ENCODE data around the gene CHCHD6. TPM values are rescaled to one million over a fixed set of nuclear protein-coding genes. Genes with fewer than 3 reads are reported as not detected.

Gene CHCHD6
- total RNA-seq, 1 experiment from 2014 or later = 40.9 TPM

DNA sequence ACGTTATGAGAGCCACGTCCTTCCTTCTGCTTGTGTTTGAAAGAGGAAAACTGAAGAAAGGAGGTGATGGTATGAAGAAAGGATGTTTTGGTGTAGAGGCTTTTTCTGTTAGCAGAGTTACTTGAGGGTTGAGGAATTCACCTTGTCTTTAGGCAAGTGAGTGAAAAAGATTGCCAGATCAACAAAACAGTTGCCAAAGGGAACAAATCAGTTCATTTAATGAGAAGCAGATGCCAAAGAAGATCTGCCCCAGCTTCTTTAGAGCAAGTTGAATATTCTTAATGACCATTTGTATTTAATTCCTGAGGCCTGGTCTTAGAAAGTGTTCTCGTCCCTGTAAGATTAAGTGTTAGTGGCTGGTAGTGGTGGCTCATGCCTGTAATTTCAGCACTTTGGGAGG, 2.6 kb downstream of the CHCHD6 start (continued):
- TF ChIP-seq, protein P1, sequence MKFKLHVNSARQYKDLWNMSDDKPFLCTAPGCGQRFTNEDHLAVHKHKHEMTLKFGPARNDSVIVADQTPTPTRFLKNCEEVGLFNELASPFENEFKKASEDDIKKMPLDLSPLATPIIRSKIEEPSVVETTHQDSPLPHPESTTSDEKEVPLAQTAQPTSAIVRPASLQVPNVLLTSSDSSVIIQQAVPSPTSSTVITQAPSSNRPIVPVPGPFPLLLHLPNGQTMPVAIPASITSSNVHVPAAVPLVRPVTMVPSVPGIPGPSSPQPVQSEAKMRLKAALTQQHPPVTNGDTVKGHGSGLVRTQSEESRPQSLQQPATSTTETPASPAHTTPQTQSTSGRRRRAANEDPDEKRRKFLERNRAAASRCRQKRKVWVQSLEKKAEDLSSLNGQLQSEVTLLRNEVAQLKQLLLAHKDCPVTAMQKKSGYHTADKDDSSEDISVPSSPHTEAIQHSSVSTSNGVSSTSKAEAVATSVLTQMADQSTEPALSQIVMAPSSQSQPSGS (CRISPR knock-in tag; IDR thresholded peaks at IDR 0.05; ENCODE audit: borderline replicate concordance, low read depth) = no peak
- TF ChIP-seq, protein P2, sequence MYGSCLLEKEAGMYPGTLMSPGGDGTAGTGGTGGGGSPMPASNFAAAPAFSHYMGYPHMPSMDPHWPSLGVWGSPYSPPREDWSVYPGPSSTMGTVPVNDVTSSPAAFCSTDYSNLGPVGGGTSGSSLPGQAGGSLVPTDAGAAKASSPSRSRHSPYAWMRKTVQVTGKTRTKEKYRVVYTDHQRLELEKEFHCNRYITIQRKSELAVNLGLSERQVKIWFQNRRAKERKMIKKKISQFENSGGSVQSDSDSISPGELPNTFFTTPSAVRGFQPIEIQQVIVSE (CRISPR knock-in tag; IDR thresholded peaks at IDR 0.05; ENCODE audit: borderline replicate concordance) = no peak
- TF ChIP-seq, protein P3, sequence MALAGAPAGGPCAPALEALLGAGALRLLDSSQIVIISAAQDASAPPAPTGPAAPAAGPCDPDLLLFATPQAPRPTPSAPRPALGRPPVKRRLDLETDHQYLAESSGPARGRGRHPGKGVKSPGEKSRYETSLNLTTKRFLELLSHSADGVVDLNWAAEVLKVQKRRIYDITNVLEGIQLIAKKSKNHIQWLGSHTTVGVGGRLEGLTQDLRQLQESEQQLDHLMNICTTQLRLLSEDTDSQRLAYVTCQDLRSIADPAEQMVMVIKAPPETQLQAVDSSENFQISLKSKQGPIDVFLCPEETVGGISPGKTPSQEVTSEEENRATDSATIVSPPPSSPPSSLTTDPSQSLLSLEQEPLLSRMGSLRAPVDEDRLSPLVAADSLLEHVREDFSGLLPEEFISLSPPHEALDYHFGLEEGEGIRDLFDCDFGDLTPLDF (CRISPR knock-in tag; IDR thresholded peaks at IDR 0.05) = no peak
- TF ChIP-seq FOXP1 (CRISPR knock-in tag; IDR thresholded peaks at IDR 0.05; ENCODE audit: borderline replicate concordance) = no peak
- TF ChIP-seq, protein P4, sequence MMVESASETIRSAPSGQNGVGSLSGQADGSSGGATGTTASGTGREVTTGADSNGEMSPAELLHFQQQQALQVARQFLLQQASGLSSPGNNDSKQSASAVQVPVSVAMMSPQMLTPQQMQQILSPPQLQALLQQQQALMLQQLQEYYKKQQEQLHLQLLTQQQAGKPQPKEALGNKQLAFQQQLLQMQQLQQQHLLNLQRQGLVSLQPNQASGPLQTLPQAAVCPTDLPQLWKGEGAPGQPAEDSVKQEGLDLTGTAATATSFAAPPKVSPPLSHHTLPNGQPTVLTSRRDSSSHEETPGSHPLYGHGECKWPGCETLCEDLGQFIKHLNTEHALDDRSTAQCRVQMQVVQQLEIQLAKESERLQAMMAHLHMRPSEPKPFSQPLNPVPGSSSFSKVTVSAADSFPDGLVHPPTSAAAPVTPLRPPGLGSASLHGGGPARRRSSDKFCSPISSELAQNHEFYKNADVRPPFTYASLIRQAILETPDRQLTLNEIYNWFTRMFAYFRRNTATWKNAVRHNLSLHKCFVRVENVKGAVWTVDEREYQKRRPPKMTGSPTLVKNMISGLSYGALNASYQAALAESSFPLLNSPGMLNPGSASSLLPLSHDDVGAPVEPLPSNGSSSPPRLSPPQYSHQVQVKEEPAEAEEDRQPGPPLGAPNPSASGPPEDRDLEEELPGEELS (CRISPR knock-in tag; IDR thresholded peaks at IDR 0.05) = no peak
- TF ChIP-seq, protein P5, sequence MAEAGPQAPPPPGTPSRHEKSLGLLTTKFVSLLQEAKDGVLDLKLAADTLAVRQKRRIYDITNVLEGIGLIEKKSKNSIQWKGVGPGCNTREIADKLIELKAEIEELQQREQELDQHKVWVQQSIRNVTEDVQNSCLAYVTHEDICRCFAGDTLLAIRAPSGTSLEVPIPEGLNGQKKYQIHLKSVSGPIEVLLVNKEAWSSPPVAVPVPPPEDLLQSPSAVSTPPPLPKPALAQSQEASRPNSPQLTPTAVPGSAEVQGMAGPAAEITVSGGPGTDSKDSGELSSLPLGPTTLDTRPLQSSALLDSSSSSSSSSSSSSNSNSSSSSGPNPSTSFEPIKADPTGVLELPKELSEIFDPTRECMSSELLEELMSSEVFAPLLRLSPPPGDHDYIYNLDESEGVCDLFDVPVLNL (CRISPR knock-in tag; IDR thresholded peaks at IDR 0.05; ENCODE audit: borderline replicate concordance, low read depth) = no peak
- no peak for TF ChIP-seq TCF7 (CRISPR knock-in tag; IDR thresholded peaks at IDR 0.05; ENCODE audit: low read depth)

DNA sequence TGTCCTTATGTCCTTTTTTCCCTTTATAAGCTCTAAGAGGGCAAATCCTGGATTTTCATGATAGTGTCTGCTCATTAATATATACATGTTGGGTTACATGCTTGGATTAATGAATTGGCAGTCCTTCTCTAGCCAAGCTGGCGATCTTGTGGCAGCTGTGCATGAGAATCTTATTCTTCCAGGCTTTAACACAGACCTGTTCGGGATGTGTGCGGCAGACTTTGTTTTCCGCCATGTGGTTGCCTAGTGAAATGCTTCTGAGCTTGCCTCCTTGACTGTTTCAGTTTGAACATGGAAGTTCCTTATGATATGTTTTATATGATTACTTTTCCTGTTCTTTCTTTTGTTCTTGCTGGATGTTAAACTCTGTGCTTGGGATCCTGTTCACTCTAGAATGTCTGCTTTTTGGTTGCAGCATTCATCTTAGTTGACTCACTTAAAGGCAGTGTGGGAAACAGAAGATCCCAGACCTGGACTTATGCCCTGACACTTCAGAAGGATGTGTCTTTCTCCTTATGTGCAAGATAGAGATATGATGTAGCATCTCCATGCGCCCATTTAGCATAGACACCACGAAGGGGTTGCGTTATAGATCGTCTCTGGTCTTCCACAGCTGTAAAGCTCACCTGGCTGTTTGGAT, 7.2 kb downstream of the CHCHD6 start:
- DNase-seq (ENCODE audit: low spot score) (no peak), ATAC-seq (no peak)
- ChIA-PET POLR2A (no interaction called here), CTCF (interaction anchor here (0.8 to 1.0 kb wide), 3 partner anchors 27 to 272 kb away, joined by 3 to 4 read pairs (median 3); partner anchors contain the start of gene PLXNA1)
- Mint-ChIP-seq H3K9me3 (no peaks in the 10 kb centered on the region), H3K4me1 (peaks cover 11% of the 10 kb centered on the region), H3K36me3 (peaks cover 7% of the 10 kb centered on the region), H3K4me3 (no peak overlapping the region), H3K27ac (no peak overlapping the region), H3K27me3 (ENCODE audit: low read depth) (no peaks in the 10 kb centered on the region)
- TF ChIP-seq, protein P6, sequence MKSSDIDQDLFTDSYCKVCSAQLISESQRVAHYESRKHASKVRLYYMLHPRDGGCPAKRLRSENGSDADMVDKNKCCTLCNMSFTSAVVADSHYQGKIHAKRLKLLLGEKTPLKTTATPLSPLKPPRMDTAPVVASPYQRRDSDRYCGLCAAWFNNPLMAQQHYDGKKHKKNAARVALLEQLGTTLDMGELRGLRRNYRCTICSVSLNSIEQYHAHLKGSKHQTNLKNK (CRISPR knock-in tag; IDR thresholded peaks at IDR 0.05) = no peak
- TF ChIP-seq ZNF317 (CRISPR knock-in tag; IDR thresholded peaks at IDR 0.05; ENCODE audit: borderline replicate concordance, low read depth) (no peak), TP53 (CRISPR knock-in tag; IDR thresholded peaks at IDR 0.05) (no peak), MXD4 (CRISPR knock-in tag; IDR thresholded peaks at IDR 0.05; ENCODE audit: borderline replicate concordance) (no peak), TEAD1 (CRISPR knock-in tag; IDR thresholded peaks at IDR 0.05) (no peak), FOXJ3 (CRISPR knock-in tag; IDR thresholded peaks at IDR 0.05; ENCODE audit: borderline replicate concordance) (no peak), ESRRA (CRISPR knock-in tag; IDR thresholded peaks at IDR 0.05; ENCODE audit: borderline replicate concordance) (no peak), SP1 (CRISPR knock-in tag; conservative IDR thresholded peaks at IDR 0.05) (no peak), NR3C1 (CRISPR knock-in tag; conservative IDR thresholded peaks at IDR 0.05; ENCODE audit: low read depth) (no peak), JUN (CRISPR knock-in tag; IDR thresholded peaks at IDR 0.05) (no peak)
- TF ChIP-seq, protein P7, sequence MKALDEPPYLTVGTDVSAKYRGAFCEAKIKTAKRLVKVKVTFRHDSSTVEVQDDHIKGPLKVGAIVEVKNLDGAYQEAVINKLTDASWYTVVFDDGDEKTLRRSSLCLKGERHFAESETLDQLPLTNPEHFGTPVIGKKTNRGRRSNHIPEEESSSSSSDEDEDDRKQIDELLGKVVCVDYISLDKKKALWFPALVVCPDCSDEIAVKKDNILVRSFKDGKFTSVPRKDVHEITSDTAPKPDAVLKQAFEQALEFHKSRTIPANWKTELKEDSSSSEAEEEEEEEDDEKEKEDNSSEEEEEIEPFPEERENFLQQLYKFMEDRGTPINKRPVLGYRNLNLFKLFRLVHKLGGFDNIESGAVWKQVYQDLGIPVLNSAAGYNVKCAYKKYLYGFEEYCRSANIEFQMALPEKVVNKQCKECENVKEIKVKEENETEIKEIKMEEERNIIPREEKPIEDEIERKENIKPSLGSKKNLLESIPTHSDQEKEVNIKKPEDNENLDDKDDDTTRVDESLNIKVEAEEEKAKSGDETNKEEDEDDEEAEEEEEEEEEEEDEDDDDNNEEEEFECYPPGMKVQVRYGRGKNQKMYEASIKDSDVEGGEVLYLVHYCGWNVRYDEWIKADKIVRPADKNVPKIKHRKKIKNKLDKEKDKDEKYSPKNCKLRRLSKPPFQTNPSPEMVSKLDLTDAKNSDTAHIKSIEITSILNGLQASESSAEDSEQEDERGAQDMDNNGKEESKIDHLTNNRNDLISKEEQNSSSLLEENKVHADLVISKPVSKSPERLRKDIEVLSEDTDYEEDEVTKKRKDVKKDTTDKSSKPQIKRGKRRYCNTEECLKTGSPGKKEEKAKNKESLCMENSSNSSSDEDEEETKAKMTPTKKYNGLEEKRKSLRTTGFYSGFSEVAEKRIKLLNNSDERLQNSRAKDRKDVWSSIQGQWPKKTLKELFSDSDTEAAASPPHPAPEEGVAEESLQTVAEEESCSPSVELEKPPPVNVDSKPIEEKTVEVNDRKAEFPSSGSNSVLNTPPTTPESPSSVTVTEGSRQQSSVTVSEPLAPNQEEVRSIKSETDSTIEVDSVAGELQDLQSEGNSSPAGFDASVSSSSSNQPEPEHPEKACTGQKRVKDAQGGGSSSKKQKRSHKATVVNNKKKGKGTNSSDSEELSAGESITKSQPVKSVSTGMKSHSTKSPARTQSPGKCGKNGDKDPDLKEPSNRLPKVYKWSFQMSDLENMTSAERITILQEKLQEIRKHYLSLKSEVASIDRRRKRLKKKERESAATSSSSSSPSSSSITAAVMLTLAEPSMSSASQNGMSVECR (CRISPR knock-in tag; IDR thresholded peaks at IDR 0.05; ENCODE audit: borderline replicate concordance) = no peak
- TF ChIP-seq, protein P8, sequence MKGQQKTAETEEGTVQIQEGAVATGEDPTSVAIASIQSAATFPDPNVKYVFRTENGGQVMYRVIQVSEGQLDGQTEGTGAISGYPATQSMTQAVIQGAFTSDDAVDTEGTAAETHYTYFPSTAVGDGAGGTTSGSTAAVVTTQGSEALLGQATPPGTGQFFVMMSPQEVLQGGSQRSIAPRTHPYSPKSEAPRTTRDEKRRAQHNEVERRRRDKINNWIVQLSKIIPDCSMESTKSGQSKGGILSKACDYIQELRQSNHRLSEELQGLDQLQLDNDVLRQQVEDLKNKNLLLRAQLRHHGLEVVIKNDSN (CRISPR knock-in tag; IDR thresholded peaks at IDR 0.05) = no peak
- TF ChIP-seq, protein P9, sequence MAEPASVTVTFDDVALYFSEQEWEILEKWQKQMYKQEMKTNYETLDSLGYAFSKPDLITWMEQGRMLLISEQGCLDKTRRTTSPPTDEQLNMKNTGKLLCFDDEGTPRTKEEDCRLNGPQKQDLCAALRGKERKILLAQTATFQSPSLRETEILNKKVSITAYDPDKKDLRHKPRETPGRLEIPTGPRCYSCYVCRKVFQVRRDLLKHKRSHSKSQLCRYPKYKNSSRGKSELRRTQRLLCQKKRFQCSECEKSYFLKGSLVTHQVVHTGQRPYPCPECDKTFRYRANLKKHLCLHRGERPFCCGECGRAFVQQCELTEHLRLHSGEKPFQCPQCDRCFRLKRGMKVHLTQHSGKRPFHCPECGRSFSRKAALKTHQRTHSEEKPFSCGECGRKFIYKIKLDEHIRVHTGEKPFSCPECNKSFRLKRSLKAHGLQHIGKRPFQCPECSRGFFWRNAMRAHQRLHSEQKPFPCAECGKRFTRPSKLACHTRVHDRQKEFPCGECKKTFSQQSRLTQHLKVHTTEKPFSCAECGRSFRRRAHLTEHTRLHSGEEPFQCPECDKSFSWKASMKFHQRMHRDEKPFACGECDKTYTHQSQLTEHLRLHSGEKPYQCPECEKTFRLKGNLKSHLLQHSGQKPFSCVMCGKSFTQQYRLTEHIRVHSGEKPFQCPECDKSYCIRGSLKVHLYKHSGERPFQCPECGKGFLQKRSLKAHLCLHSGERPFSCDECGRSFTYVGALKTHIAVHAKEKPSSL (CRISPR knock-in tag; conservative IDR thresholded peaks at IDR 0.05) = no peak

All from WTC11 (cell line).